Lower lobe of right lung (tissue), 2 donors: Measurements from ENCODE around the gene IQGAP2. TPM values are rescaled to one million over a fixed set of nuclear protein-coding genes. Genes with fewer than 3 reads are reported as not detected.
"Not testable (repeated sequence)": the region's sequence is repeated elsewhere in the genome, so short reads cannot be mapped to it uniquely, and the experiment has no call there.

Experiments used
- ATAC-seq, 2 donors: fragments of 200-7000 bp; cut with Tn5 transposase; one replicate each; pipeline ENCODE4 v1.9.1; 2020 to 2022; ENCODE audit warnings: mild to moderate bottlenecking in 2 of 2, moderate library complexity in 2 of 2
- DNase-seq: peaks from one replicate; pipeline ENCODE4 v3.0.0-alpha.2; 2020
- H3K27ac ChIP-seq: fragments of 200-600 bp; one replicate; pipeline ENCODE4 v1.8.0; 2022
- H3K27me3 ChIP-seq: fragments of 200-600 bp; one replicate; pipeline ENCODE4 v1.8.0; 2022; ENCODE audit warnings: low read depth
- H3K36me3 ChIP-seq: fragments of 200-600 bp; one replicate; pipeline ENCODE4 v1.8.0; 2022; ENCODE audit warnings: mild to moderate bottlenecking
- H3K4me1 ChIP-seq: fragments of 200-600 bp; one replicate; pipeline ENCODE4 v1.8.0; 2022
- H3K4me3 ChIP-seq: fragments of 200-600 bp; one replicate; pipeline ENCODE4 v1.8.0; 2022; ENCODE audit warnings: mild to moderate bottlenecking
- H3K9me3 ChIP-seq: fragments of 200-600 bp; one replicate; pipeline ENCODE4 v1.8.0; 2022
- intact Hi-C: fragments of 100-400 bp; cut with DNase I; formaldehyde crosslinking; loops from one replicate; pipeline ENCODE4 v1.11.0; 2022
- total RNA-seq: library from RNA; stranded (reverse); fragmentation: NEBNext Ultra II Directional; extraction: Animal tissue kit (Norgen Biotek cat#: 25700); gene quantifications from one replicate; pipeline ENCODE4 v1.2.1, GENCODE V29; 2021
- TF ChIP-seq, protein P1 (sequence below): fragments of 200-600 bp; IDR thresholded peaks from one replicate; pipeline ENCODE4 v1.8.0; 2022; ENCODE audit warnings: antibody characterized with exemption, mild to moderate bottlenecking
- donor health status: DM: no; HTN: yes; CAD: no; lungs with severe emphysema.

Gene IQGAP2
- total RNA-seq, 1 donor from 2014 or later, result 42.0 TPM

GRCh38 chr5:76736679-76737556, 333.8 kb downstream of the IQGAP2 start:
- no peaks in the 10 kb centered on the region for H3K9me3 ChIP-seq
- peaks cover 9% of the 10 kb centered on the region for H3K36me3 ChIP-seq
- intact Hi-C loops, result no loop called here

GRCh38 chr5:76737846-76738245, 334.8 kb downstream of the IQGAP2 start:
- Histone ChIP-seq H3K36me3 (peaks cover 6% of the 10 kb centered on the region), H3K4me1 (peaks cover 5% of the 10 kb centered on the region), H3K27me3 (no peaks in the 10 kb centered on the region), H3K9me3 (no peaks in the 10 kb centered on the region), H3K4me3 (no peak overlapping the region), H3K27ac (peak overlapping the region; percentile 22)
- DNase-seq (no peak), ATAC-seq (no peak)
- intact Hi-C loops, result no loop called here
- TF ChIP-seq, protein P1, sequence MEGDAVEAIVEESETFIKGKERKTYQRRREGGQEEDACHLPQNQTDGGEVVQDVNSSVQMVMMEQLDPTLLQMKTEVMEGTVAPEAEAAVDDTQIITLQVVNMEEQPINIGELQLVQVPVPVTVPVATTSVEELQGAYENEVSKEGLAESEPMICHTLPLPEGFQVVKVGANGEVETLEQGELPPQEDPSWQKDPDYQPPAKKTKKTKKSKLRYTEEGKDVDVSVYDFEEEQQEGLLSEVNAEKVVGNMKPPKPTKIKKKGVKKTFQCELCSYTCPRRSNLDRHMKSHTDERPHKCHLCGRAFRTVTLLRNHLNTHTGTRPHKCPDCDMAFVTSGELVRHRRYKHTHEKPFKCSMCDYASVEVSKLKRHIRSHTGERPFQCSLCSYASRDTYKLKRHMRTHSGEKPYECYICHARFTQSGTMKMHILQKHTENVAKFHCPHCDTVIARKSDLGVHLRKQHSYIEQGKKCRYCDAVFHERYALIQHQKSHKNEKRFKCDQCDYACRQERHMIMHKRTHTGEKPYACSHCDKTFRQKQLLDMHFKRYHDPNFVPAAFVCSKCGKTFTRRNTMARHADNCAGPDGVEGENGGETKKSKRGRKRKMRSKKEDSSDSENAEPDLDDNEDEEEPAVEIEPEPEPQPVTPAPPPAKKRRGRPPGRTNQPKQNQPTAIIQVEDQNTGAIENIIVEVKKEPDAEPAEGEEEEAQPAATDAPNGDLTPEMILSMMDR, result no peak

More at GRCh38 chr5:76736679-76737556, 333.8 kb downstream of the IQGAP2 start:
- ATAC-seq (no peak), DNase-seq (no peak)
- Histone ChIP-seq H3K4me1 (peaks cover 5% of the 10 kb centered on the region), H3K4me3 (no peak overlapping the region), H3K27ac (no peak overlapping the region), H3K27me3 (no peaks in the 10 kb centered on the region)
- TF ChIP-seq, protein P1, result no peak

DNA sequence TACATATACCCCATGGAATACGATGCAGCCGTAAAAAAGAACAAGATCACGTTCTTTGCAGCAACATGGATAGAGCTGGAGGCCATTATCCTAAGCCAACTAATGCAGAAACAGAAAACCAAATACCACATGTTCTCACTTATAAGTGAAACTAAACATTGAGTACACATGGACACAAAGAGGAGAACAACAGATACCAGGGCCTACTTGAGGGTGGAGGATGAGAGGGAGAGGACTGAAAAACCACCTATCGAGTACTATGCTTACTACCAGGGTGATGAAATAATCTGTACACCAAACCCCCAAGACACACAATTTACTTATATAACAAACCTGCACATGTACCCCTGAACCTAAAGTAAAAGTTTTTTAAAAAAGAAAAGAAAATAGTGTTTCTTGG, 338.4 kb downstream of the IQGAP2 start:
- DNase-seq, H3K27ac ChIP-seq, H3K4me1 ChIP-seq, ATAC-seq, H3K36me3 ChIP-seq, H3K27me3 ChIP-seq, intact Hi-C loops, H3K4me3 ChIP-seq, H3K9me3 ChIP-seq: not testable (repeated sequence)

- TF ChIP-seq, protein P1, result no peak
- no peak overlapping the region for H3K27ac ChIP-seq
- no peak for DNase-seq
- intact Hi-C loops, result no loop called here
- no peak overlapping the region for H3K4me3 ChIP-seq
- no peaks in the 10 kb centered on the region for H3K27me3 ChIP-seq
- no peaks in the 10 kb centered on the region for H3K9me3 ChIP-seq
- H3K36me3 ChIP-seq, result no peaks in the 10 kb centered on the region
- H3K4me1 ChIP-seq, result peaks cover 5% of the 10 kb centered on the region
- no peak for ATAC-seq
Observed at GRCh38 chr5:76742583-76742982, 339.5 kb downstream of the IQGAP2 start.

- no peaks in the 10 kb centered on the region for H3K27me3 ChIP-seq
- TF ChIP-seq, protein P1, result no peak
Observed at GRCh38 chr5:76744632-76745031, 341.5 kb downstream of the IQGAP2 start.

DNA sequence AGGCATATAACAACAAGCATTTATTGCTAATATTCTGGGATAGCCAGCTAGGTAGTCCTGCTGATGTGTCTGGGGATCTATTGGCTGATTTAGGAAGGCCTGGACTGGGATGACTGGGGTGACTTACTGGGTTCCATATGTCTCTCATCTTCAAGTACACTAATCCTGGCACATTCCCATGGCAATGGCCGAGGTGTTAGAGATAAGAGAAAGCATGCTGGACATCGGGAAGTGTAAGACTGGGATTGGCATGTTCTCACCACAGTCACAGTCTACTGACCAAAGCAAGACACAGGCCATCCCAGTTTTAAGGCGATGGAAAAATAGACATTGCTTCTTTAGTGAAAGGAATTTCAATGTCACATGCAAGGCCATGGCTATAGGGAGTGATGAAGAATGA, 342.6 kb downstream of the IQGAP2 start:
- DNase-seq, result no peak
- H3K27ac ChIP-seq, result no peak overlapping the region
- intact Hi-C loops, result no loop called here
- H3K4me3 ChIP-seq, result no peak overlapping the region
- no peaks in the 10 kb centered on the region for H3K9me3 ChIP-seq
- no peaks in the 10 kb centered on the region for H3K36me3 ChIP-seq
- ATAC-seq, result peak; percentile 26 to 52
- TF ChIP-seq, protein P1, result no peak
- no peaks in the 10 kb centered on the region for H3K27me3 ChIP-seq
- no peaks in the 10 kb centered on the region for H3K4me1 ChIP-seq

More at GRCh38 chr5:76744632-76745031, 341.5 kb downstream of the IQGAP2 start:
- no peak for DNase-seq
- Histone ChIP-seq H3K27ac (no peak overlapping the region), H3K4me3 (no peak overlapping the region), H3K9me3 (no peaks in the 10 kb centered on the region), H3K36me3 (no peaks in the 10 kb centered on the region), H3K4me1 (peaks cover under 1% of the 10 kb centered on the region)
- no peak for ATAC-seq
- intact Hi-C loops, result no loop called here
